ENCODE data around the gene GUCY2D. TPM values are rescaled to one million over a fixed set of nuclear protein-coding genes. Genes with fewer than 3 reads are reported as not detected.

GUCY2D gene
- polyA plus RNA-seq, 1 donor from 2014 or later: 0.07 TPM

DNA sequence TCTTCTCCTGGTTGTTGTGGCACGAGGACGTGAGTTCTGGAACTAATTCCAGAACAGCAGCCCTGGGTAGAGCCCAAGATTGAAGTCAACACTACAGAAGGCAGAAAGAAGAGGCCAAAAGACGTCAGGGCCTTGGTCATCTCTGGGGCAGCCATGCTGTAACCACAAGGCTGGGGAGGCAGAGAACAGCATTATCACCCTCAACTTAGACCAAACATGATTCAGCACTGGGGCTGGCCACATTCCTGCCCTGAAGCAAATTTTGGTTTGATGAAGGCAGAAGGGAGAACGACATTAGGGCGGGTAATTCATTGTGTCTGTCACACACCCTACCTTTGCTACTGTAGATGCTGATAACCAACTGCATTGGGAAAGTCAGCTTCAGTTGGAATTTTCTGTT is 26.7 kb downstream of the GUCY2D start:
- no peak overlapping the region for H3K27ac ChIP-seq (ENCODE audit: low read length)
- no peaks in the 10 kb centered on the region for H3K9me3 ChIP-seq (ENCODE audit: low read length)
- no peaks in the 10 kb centered on the region for H3K9me2 ChIP-seq (ENCODE audit: insufficient read depth, low read length)
- H3K4me3 ChIP-seq (ENCODE audit: low read length): no peak overlapping the region
- H3K79me2 ChIP-seq (replicated peaks; ENCODE audit: insufficient read depth, low read length): no peaks in the 10 kb centered on the region
- H3K9ac ChIP-seq (ENCODE audit: low read length): no peak overlapping the region
- no peaks in the 10 kb centered on the region for H4K20me1 ChIP-seq (ENCODE audit: insufficient read depth)
- no peaks in the 10 kb centered on the region for H3K27me3 ChIP-seq (ENCODE audit: insufficient read depth, low read depth, low read length)
- H3K4me2 ChIP-seq (ENCODE audit: low read length): no peak overlapping the region
- H2AFZ ChIP-seq (ENCODE audit: low read depth, low read length): no peak overlapping the region
- H3K36me3 ChIP-seq (ENCODE audit: insufficient read depth, low read length): no peaks in the 10 kb centered on the region
- no peak for TF ChIP-seq EP300 (conservative IDR thresholded peaks at IDR 0.05; ENCODE audit: poor library complexity, severe bottlenecking)
- no peak for TF ChIP-seq MXI1 (conservative IDR thresholded peaks at IDR 0.05; ENCODE audit: poor library complexity, severe bottlenecking)
- no peak for TF ChIP-seq SMC3 (conservative IDR thresholded peaks at IDR 0.05; ENCODE audit: poor library complexity)
- TF ChIP-seq TAF1 (IDR thresholded peaks at IDR 0.05; ENCODE audit: low read depth): no peak
- no peak for TF ChIP-seq REST (IDR thresholded peaks at IDR 0.05; ENCODE audit: borderline replicate concordance)
- no peak for TF ChIP-seq POLR2AphosphoS5 (IDR thresholded peaks at IDR 0.05)
- TF ChIP-seq, protein P1, sequence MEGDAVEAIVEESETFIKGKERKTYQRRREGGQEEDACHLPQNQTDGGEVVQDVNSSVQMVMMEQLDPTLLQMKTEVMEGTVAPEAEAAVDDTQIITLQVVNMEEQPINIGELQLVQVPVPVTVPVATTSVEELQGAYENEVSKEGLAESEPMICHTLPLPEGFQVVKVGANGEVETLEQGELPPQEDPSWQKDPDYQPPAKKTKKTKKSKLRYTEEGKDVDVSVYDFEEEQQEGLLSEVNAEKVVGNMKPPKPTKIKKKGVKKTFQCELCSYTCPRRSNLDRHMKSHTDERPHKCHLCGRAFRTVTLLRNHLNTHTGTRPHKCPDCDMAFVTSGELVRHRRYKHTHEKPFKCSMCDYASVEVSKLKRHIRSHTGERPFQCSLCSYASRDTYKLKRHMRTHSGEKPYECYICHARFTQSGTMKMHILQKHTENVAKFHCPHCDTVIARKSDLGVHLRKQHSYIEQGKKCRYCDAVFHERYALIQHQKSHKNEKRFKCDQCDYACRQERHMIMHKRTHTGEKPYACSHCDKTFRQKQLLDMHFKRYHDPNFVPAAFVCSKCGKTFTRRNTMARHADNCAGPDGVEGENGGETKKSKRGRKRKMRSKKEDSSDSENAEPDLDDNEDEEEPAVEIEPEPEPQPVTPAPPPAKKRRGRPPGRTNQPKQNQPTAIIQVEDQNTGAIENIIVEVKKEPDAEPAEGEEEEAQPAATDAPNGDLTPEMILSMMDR (IDR thresholded peaks at IDR 0.05; ENCODE audit: poor library complexity, severe bottlenecking): no peak
- TF ChIP-seq RAD21 (conservative IDR thresholded peaks at IDR 0.05): no peak
- TF ChIP-seq EZH2 (IDR thresholded peaks at IDR 0.05; ENCODE audit: borderline replicate concordance, insufficient read depth, low read length, poor library complexity, severe bottlenecking): no peak
- H3F3A ChIP-seq (ENCODE audit: insufficient read depth, low read length, poor library complexity, severe bottlenecking): no peaks in the 10 kb centered on the region

- Histone ChIP-seq H2AFZ (ENCODE audit: low read depth, low read length) (no peak overlapping the region), H3K27ac (ENCODE audit: low read length) (no peak overlapping the region), H3K79me2 (replicated peaks; ENCODE audit: insufficient read depth, low read length) (no peaks in the 10 kb centered on the region), H3K9me2 (ENCODE audit: insufficient read depth, low read length) (no peaks in the 10 kb centered on the region), H3K4me3 (ENCODE audit: low read length) (no peak overlapping the region), H3K9ac (ENCODE audit: low read length) (no peak overlapping the region), H3K4me2 (ENCODE audit: low read length) (no peak overlapping the region), H3K9me3 (ENCODE audit: low read length) (no peaks in the 10 kb centered on the region), H3F3A (ENCODE audit: insufficient read depth, low read length, poor library complexity, severe bottlenecking) (no peaks in the 10 kb centered on the region), H3K27me3 (ENCODE audit: insufficient read depth, low read depth, low read length) (no peaks in the 10 kb centered on the region), H3K36me3 (ENCODE audit: insufficient read depth, low read length) (no peaks in the 10 kb centered on the region), H4K20me1 (ENCODE audit: insufficient read depth) (no peaks in the 10 kb centered on the region)
- TF ChIP-seq TAF1 (IDR thresholded peaks at IDR 0.05; ENCODE audit: low read depth) (no peak), RAD21 (conservative IDR thresholded peaks at IDR 0.05) (no peak), MXI1 (conservative IDR thresholded peaks at IDR 0.05; ENCODE audit: poor library complexity, severe bottlenecking) (no peak), SMC3 (conservative IDR thresholded peaks at IDR 0.05; ENCODE audit: poor library complexity) (no peak), POLR2AphosphoS5 (IDR thresholded peaks at IDR 0.05) (no peak), EP300 (conservative IDR thresholded peaks at IDR 0.05; ENCODE audit: poor library complexity, severe bottlenecking) (no peak), REST (IDR thresholded peaks at IDR 0.05; ENCODE audit: borderline replicate concordance) (no peak)
- TF ChIP-seq, protein P1 (IDR thresholded peaks at IDR 0.05; ENCODE audit: poor library complexity, severe bottlenecking): no peak
These were observed 28.8 kb downstream of the GUCY2D start for GRCh38 chr17:8031261-8031661.

Measured in neural cell (in vitro differentiated cells).